HG02759 (cell line): ENCODE measurements around the gene CSF2.

ENCODE experiments used
- ATAC-seq: cut with Tn5 transposase; IDR thresholded peaks from one replicate; pipeline ENCODE4 v1.9.1; 2021; ENCODE audit warnings: mild to moderate bottlenecking, moderate library complexity; ENCODE audit not compliant: unreplicated experiment

The CSF2 gene

DNA sequence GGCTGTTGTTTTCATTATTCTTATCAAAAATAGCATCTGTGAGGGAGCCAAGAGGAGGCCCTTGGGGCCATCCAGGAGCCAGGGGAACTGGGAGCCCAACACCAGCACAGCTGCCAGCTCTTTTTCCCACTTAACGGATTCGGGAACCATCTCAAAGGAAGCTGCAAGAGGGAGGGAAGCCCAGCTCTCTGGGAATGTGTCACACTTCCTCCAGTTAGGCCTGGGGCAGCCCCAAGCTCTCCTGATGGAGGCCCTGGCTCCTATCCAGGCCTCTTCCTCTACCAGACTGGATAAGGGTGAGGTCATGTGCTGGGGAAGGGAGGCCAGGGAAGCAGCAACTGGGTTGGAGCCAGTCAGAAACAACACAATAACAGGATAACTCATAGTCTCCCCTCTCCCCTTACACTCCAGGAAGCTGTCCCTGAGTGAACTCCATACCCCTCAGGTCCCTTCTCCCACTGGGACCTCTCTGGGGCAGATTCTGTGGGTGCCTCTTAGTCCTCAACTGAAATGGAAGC, 12.7 kb downstream of the CSF2 start:
- no peak for ATAC-seq

DNA sequence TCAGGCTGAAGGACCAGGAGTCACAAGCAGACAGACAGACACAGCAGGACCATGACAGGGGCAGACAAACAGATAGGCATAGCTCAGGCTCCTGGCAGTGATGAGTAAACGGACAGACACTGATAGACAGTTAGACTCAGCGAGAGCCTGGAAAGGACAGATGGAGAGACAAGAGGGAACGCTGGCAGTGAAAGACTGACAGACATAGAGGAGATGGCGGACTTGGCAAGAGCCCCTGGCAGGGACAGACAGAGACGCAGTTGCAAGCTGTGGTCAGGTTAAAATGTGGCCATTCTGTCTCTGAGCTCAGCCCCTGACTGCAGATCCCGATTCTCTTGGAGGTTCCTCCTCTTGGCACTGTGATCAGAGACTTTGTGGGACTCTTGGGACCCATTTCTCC, 13.6 kb downstream of the CSF2 start:
- ATAC-seq, result no peak

DNA sequence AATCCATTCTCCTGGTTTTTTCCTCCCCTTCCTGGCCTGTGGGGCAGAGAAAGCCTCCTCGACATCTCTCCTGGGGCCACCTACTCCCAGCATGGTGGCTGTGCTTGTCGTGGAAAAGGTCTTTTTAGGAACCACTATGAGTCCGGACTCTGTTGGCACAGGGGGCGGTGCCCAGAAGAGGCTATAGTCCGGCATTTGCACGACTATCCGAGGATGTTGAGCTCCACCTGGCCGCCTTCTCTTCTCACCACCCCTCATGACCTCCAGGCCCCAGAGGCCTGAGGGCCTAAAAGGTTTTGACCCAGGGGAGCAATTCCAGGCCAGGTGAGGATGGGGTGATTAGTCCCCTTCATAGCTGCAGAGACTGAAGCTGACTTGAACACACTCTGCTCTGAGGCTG, 14.1 kb downstream of the CSF2 start:
- ATAC-seq, result no peak

DNA sequence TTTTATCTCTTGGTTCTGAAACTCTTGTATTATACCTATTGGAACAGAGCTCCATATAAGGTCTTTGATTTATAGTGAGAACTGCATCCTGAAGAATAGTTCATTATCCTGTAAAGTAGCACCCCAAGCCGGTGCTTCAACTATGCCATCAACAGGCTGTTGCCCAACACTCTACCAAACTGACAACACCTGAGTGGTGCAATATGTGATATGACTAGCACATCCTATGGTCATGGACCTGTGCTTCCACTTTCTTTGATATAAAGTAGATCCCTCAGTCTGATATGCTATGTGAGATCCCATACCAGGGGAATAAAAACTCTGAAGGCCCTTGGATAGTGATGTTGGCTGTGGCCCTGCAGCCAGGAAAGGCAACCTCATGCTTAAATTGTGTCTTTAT, 15.8 kb downstream of the CSF2 start:
- no peak for ATAC-seq

DNA sequence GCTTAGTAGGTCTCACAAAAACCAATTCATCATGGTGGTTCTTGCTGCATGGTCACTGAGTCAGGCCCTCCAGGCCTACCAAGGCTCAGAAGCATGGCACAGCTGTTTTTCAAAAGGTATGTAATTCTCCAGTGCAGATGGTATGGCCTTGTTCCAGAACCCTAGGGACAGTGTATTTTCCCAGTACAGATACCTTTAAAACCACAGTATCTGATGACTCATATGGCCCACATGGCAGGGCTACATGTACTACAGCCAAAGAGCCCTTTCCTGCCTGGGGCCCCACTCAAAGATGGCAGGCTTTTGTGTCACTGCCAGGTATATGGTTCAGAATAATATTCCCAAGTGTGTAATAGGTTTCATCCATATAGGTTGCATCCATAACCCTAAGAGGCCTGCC, 16.5 kb downstream of the CSF2 start:
- no peak for ATAC-seq

DNA sequence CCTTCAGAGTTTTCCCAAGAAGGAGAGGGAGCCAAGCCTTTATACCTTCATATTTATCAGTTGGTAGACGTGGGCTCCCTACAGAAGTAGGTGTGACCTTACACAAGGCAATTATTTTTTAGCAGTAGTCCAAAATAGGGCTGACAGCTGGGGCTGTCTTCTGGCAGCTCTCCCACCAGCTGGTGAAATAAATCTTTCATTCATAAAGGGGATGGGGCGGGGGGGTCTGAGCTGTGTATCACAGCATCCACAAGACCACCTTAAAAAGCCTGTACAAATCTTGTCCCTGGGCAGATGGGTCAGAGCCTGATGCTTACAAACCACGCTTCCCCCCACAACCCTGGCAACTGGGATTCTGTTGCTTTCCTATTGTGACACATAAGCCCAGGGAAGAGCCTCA, 19.7 kb downstream of the CSF2 start:
- no peak for ATAC-seq

DNA sequence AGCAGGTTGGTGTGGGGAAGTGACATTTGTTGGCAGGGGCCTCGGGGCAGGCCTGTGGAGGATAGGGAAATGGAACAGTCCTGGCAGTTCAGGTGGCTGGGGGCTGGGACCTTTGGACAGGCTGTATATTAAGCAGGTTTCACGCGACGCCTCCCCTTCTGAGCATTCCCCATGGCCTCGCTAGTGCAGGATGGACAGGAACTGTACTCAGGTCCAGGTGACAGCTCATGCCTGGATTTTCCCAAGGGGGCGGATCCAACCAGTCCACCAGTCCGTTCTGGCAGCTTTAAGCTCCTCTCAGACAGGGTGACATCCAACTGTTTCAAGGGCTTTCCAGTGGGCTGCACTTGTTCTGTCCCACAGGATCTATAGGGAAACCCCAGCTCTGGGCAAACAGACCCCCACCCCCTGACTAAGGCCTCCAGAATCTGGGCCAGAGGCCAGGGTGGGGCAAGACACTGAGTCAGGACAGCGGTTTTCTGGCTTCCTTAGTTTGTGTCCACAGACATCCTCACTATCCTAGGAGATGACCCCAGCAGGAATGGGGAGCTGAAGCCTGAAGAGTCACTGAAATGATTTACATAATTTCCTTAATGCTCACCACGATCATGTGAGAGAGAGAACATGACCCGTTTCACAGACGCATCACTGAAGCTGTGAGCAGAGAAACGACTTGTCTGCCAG, 20.9 kb downstream of the CSF2 start:
- ATAC-seq, result no peak

DNA sequence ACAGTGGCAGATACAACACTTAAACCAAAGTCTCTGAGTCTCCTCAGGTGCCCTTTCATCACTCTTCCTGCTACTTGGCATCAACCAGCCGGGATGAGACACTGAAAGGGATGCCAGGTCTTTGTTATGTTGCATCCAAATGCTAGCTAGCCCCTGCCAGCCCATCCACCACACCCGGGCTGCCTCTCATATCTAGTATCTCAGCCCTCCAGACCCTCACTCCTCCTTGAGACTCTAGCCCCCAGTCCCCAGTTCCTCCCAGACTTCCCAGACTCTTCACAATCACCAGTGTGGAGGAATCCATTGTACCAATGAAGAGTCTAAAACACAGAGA, 21.5 kb downstream of the CSF2 start:
- no peak for ATAC-seq

DNA sequence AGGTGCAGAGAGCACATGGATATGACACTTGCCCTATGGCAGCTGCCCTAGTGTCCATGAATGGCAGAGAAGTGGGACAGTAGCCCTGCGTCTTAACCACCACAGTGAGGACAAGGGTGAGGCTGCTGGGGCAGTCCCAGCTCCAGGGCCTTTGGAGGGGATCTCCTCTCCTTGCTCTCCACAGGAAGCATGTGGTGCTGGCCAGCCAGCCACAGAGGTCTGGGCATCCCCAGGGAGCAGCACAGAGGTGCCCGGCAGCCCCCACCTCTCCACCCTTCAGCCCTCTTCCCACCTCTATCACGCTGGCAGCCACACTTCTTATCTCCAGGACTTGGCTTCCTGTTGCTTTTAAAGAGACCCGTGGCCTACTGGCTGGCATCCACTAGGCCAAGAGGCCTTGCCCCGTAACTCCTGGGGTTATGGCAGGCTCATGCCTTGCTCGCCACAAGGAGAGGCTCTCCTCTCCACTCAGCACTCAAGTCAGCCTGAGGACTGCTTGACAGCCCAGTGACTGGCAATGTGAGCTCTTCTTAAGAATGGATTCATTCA, 21.9 kb downstream of the CSF2 start:
- ATAC-seq, result no peak

DNA sequence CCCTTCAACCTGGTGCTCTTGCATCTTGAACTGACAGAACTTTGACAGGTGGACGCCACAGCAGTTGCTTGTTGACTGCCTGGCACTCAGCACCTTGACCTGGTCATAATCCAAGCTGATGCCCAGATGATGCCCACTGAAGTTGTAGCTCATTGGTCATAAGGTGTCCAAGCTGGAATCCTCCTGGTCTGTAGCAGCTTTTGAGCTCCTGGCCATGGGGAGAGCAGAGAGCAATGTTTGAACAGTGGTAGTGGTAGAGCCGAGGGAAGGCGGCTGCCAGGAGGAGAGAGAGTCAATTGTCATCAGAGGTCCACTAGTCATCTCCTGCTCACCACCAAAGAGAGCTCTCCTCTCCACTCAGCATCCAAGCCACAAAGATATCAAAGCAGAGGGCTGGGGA, 23.3 kb downstream of the CSF2 start:
- no peak for ATAC-seq

DNA sequence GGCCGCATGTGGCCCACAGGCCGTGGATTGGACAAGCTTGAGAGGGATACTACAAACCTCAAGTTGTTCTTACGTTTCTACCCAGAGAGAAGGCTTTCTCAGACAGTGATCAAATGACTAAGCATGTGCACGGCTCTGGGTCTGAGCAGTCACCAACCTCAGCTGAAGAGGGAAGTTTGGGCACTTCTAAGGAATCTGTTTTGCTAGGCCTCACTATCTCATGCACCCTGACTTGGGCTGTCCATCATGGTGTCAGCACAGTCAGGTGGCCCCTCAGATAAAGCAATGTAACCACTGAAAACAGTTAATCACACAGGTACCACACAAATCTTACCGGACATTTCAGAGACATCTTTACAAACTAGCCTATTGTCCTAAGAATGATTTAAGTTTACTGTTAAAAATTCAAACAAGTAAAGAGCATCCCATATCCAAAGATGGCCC, 24.6 kb downstream of the CSF2 start:
- ATAC-seq, result no peak

DNA sequence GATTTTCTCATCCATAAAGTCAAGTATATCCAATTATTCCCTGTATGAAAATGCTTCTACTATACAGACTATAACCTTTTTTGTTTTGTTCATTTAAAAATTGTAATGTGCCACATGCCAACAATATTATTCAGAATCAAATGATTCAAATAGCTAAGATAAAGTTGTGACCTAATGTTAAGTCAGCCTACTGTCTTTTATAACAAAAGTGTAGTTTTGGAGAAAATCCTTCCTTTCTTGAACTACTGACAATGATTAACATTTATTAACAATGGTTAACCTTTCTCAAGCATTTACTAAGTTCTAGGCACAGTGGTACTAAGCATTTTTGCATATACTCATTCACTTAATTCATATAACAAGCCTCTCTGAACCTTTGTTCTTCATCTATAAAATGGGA, 25.0 kb downstream of the CSF2 start:
- ATAC-seq, result no peak

DNA sequence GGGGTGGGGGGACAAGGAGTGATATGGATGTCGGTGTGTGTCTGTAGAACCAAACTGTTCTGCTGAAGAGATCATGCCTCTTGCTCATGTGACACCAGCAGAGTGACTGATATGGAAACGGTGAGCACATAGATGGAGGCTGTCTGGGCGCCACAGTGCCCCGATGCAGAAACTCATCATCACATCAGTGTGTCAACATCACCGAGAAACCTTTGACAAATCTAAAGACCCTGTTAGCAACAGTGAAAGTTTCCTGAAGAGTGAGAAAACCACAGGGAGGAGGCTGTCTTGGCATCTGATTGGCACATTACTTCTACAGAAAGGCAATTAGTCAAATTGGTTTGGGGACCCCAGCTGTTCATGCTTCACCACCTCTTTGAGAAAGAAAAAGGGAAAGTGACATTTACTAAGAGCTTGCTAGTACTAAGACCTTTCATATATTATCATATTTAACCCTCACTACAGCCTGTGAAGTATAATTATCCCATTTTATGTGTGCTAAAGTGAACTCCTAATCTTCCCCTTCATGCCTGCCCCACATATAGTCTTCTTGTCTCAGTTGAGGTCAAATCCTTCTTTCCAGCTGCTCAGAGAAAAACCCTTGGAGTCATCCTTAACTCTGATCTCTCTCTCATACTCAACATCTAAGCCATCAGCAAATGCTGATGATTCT, 25.6 kb downstream of the CSF2 start:
- peak; percentile 53 for ATAC-seq

DNA sequence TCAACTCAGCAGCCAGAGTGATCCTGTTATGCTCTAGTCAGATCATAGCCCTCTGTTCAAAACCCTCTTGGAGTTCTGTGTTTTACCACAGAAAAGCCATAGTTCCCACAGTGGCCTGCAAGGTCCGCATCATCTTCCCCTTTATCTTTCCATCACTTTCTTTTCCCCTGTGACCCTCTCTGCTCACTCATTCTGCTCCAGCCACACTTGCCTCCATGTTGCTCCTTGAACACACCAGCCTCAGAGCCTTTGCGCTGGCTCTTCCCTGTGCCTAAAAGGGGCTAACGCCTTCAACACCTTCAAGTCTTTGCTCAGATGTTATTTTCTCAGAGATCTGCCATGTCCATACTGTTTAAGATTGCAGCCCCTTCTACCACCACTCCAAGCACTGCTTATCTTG, 26.3 kb downstream of the CSF2 start:
- no peak for ATAC-seq

DNA sequence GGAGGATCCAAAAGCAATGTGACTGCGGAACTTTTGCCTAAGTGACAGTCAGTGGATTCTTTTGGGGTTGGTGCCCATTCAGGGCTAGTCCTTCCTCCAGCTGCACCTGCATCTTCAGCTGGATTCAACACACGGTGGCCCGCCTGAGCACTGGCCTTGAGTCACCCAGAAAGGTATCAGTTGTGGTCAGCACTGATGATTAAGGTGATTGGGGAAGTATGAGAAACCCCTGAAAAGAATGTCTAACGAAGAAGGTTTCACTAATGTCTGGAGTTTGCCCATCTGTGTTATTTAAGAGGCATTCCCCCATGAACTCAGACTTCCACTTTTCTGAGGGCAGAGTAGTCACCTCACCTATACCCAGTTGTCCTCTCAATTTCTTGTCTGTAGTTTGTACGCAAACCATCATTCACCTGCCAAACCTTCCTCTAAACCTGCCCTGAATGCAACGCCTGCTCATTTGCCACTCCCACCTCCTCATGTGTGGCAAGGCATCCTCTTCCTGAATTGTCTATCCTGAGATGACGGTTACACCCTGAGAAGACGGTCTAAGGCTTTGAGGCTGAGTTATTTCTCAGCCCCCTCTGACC, 27.2 kb downstream of the CSF2 start:
- ATAC-seq, result peak; percentile 36

DNA sequence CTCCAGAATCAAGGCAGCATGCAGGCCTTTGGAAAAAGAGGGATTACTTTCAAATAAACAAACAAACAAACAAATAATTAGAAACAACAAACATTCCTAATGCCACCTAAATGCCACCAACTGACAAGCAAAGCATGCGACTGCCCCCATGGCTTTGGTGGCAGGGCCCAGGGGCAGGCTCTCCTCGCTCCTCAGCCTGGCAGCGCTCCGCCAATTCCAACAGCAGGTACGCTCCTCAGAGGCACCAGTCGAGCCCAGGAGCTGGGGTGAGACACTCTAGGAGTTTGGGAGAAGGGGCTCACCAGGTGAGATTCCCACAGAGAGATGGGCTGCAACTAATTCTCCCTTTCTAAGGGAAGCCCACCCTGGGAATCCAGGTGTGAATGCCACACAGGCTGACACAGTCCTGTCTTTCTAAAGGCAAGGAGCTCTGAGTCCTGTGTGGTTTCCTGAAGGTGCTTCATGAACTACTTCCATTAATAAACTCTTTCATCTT, 27.8 kb downstream of the CSF2 start:
- no peak for ATAC-seq

DNA sequence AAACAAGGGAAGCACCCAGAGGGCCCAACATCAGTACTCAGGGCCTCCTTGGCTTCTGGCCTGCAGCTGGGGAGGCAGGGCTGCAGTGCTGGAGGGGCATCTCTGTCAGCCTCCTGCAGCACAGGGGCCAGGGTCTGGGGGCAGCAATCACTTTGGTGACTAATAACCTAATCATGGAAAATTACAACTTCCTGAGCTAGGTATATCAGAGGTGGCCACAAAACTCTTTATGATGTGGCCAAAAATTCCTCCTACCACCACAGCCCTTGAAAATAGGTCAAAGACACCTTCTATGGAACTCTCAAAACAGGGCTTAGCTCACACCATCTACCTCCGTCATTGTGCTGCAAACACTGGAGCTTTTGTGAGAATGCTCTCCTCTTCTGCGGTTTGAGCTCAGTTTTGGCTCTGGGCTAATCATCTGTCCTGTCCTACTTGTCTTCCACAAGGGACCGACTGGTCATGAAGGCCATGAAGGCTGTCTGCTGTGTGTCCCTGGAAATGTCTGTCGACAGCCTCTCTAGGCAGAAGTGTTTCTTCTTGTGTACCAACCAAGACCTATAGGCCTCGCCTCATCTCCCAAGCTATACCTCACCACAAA, 28.6 kb downstream of the CSF2 start:
- no peak for ATAC-seq

DNA sequence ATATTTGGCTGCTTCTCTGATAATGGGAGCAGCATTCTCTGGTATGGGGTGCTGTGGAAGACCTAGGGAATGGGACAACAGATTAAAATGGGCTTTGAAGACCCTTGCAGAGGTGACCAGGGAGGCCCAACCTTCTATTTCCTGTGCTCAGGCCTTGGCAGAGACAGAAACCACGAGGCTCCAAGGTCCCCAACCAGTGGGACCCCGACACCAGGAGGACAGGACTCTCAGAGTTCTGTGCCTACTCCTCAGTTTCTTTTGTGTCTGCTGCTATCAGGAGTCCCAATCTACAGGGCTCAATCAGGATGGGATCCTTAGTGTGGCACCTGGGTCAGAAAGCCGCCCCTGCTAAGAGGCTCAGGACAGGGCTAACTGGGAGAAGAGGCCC, 29.3 kb downstream of the CSF2 start:
- ATAC-seq, result no peak

DNA sequence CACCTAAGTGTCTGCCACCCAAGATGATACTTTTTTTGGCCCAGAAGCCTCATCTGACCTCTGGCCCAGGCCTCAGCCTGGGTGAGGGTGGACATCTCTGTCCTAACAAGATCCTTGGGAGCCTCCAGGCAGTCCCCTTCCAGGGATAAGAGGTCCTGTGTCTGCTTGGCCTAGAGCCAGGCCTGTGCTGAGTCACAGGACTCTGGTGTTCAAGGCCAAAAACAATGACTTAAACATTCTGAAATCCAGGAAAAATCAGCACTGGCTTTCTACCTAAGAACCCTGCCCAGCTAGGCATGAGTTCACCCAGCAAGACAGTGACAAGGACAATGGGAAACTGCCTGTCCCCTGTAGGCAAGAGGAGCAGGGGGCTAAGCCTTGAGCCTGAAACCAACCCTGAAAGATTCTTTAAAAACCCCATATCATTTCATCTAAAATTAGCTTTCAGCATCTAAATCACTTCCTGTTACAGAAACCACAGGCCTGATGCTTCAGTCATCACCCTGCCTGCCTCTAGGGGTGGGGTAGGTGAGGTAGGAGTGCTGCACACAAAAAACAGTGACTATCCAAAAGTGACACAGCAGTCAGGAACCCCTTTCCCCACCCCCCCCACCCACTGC, 29.9 kb downstream of the CSF2 start:
- peak; percentile 68 for ATAC-seq

DNA sequence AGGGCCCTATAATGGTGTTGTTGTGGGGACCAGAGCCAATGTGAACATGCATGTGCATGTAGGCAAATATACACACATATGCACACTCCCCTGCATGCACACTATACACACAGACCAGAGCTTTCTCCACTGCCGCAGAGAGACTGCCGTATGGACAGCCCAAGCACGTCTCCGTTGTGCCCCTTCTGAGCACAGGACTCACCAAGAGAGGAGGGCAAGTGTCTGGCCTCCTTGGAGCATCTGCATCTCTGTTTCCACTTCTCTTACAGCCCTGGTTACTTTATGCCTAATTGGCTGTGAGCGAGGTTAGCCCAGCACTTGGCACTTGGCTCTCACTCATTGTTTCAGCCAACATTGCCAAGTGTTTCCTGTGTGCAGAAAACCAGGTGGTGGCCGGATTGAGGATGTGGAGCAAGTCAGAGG, 30.4 kb downstream of the CSF2 start:
- peak; percentile 14 for ATAC-seq

DNA sequence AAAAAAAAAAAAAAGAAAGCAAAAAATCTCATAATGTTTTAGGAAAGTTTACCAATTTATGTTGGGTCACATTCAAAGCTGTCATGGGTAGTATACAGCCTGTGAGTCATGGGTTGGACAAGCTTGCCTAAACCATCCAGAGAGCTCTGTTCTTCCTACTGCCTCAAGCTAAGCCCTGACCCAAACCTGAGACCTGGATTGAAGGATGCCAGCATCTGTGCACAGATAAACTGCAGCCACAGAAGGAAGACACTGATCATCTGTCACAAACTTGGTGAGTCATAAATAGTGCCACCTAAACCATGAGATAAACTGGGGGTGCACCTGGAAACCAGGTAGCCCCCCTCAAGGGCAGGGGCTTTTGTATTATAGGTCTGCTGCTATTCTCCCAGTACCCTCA, 31.0 kb downstream of the CSF2 start:
- ATAC-seq, result no peak
